ENCODE data around the gene PTPRM. TPM values are rescaled to one million over a fixed set of nuclear protein-coding genes. Genes with fewer than 3 reads are reported as not detected.

The PTPRM gene
- total and polyA plus RNA-seq, 2 of the 8 experiments (the other 6 are each of a cell fraction or from before 2014, with no cell fraction given), result 4.1 to 7.0 TPM

DNA sequence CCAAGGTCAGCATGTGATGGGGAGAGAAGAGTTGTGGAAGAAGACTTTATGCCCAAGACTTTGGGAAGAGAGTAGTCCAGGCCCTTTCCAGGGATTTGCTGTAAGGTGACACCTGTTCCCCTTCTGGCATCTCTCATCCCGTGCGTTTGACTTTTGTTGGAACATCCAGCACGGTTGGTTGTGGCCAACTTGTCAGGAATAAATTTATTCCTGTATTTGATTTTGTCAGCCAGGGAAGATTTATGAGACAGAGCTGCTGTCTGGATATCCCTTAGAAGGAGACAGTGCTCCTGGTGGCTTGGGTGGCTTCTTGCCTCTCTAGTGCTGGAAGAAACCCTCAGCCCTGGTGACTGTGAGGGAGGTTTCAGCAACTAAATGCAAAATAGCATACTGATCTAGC is 121.5 kb downstream of the PTPRM start (continued):
- TF ChIP-seq KDM4A (IDR thresholded peaks at IDR 0.05; ENCODE audit: low read depth, low read length, severe bottlenecking), result no peak
